ENCODE measurements around the gene ELOA. TPM values are rescaled to one million over a fixed set of nuclear protein-coding genes. Genes with fewer than 3 reads are reported as not detected.

ELOA gene
- 27.5 and 30.8 TPM in 2 replicates for polyA plus RNA-seq (2011; rRNA removed)
- polyA minus RNA-seq (2011; rRNA and poly(A)+ RNA removed): 29.7 and 31.1 TPM in 2 replicates

GRCh38 chr1:23743287-23744152 lies at the start of gene ELOA:
ELOA (plus strand) TSS chr1:23743471; CDS start chr1:23743504, 33 bp downstream.
- DNase-seq (ENCODE audit: low read depth, low spot score): no peak
- ChIA-PET POLR2A (interaction anchor here (0.5 to 1.1 kb wide), 7 partner anchors 13 to 143 kb away, joined by 3 to 7 read pairs (median 3); partner anchors contain the start of gene RPL11), CTCF (interaction anchor here (0.7 kb wide), 1 partner anchor 189 kb away, joined by 3 read pairs; no protein-coding TSS in a partner anchor)
- peak within 1 kb of the TSS; percentile 61 for H3K27ac ChIP-seq (ENCODE audit: low read depth, low read length)
- no peaks in the 10 kb centered on the region for H3K9me3 ChIP-seq (ENCODE audit: control insufficient read depth, insufficient read depth, low read length)
- H3K4me3 ChIP-seq (ENCODE audit: low read depth, low read length): peak within 1 kb of the TSS; percentile 78
- no peaks in the 10 kb centered on the region for H3K27me3 ChIP-seq (ENCODE audit: control insufficient read depth, insufficient read depth, low read length)
- no peak for TF ChIP-seq CTCF (IDR thresholded peaks at IDR 0.05; ENCODE audit: low read depth, low read length)

- no peak for TF ChIP-seq CTCF (IDR thresholded peaks at IDR 0.05; ENCODE audit: low read depth, low read length)
- POLR2A ChIA-PET: interaction anchor here (1.1 kb wide), 1 partner anchor 27 kb away, joined by 6 read pairs; no protein-coding TSS in a partner anchor
- peaks cover 4% of the 10 kb centered on the region; the same call in 1 of the 2 replicates for H3K9me3 ChIP-seq (ENCODE audit: control insufficient read depth, insufficient read depth, low read length)
- peak overlapping the region; percentile 91 for H3K4me3 ChIP-seq (ENCODE audit: low read depth, low read length)
- CTCF ChIA-PET: interaction anchor here (1.9 kb wide), 1 partner anchor 56 kb away, joined by 5 read pairs; no protein-coding TSS in a partner anchor
- H3K27me3 ChIP-seq (ENCODE audit: control insufficient read depth, insufficient read depth, low read length): no peaks in the 10 kb centered on the region
- DNase-seq (ENCODE audit: low read depth, low spot score): no peak
- no peak overlapping the region for H3K27ac ChIP-seq (ENCODE audit: low read depth, low read length)
Observed at GRCh38 chr1:23693599-23693998, 49.7 kb upstream of the ELOA start.

GRCh38 chr1:23694371-23694770 lies 48.9 kb upstream of the ELOA start:
- ChIA-PET CTCF (interaction anchor here (1.9 kb wide), 1 partner anchor 57 kb away, joined by 5 read pairs; no protein-coding TSS in a partner anchor), POLR2A (no interaction called here)
- DNase-seq (ENCODE audit: low read depth, low spot score): no peak
- peaks cover 4% of the 10 kb centered on the region; the same call in 1 of the 2 replicates for H3K9me3 ChIP-seq (ENCODE audit: control insufficient read depth, insufficient read depth, low read length)
- no peaks in the 10 kb centered on the region for H3K27me3 ChIP-seq (ENCODE audit: control insufficient read depth, insufficient read depth, low read length)
- no peak for TF ChIP-seq CTCF (IDR thresholded peaks at IDR 0.05; ENCODE audit: low read depth, low read length)
- no peak overlapping the region for H3K27ac ChIP-seq (ENCODE audit: low read depth, low read length)
- H3K4me3 ChIP-seq (ENCODE audit: low read depth, low read length): no peak overlapping the region

- H3K27ac ChIP-seq (ENCODE audit: low read depth, low read length): no peak overlapping the region
- POLR2A ChIA-PET: no interaction called here
- no peaks in the 10 kb centered on the region for H3K27me3 ChIP-seq (ENCODE audit: control insufficient read depth, insufficient read depth, low read length)
- CTCF ChIA-PET: no interaction called here
- H3K4me3 ChIP-seq (ENCODE audit: low read depth, low read length): no peak overlapping the region
- H3K9me3 ChIP-seq (ENCODE audit: control insufficient read depth, insufficient read depth, low read length): peaks cover 4% of the 10 kb centered on the region; the same call in 1 of the 2 replicates
- no peak for DNase-seq (ENCODE audit: low read depth, low spot score)
- no peak for TF ChIP-seq CTCF (IDR thresholded peaks at IDR 0.05; ENCODE audit: low read depth, low read length)
Observed at GRCh38 chr1:23695667-23696066, 47.6 kb upstream of the ELOA start.

Measured in AG04450 (cell line).